Hepatocyte (in vitro differentiated cells): ENCODE data around the gene TMEM81. TPM values are rescaled to one million over a fixed set of nuclear protein-coding genes. Genes with fewer than 3 reads are reported as not detected.

Experiments
- DNase-seq: peaks from one replicate; pipeline ENCODE4 v3.0.0-alpha.2; 2016; ENCODE audit warnings: low spot score
- H2AFZ ChIP-seq: fragments of 200-600 bp; sonication (generic); 2 replicates; pipeline ENCODE4 v1.6.0; 2016; ENCODE audit warnings: antibody characterized with exemption, mild to moderate bottlenecking
- H3K27ac ChIP-seq: fragments of 200-600 bp; sonication (generic); 2 replicates; pipeline ENCODE4 v1.5.1; 2016; ENCODE audit warnings: mild to moderate bottlenecking
- H3K27me3 ChIP-seq: fragments of 200-600 bp; sonication (generic); 2 replicates; pipeline ENCODE4 v1.6.1; 2016
- H3K36me3 ChIP-seq: fragments of 200-600 bp; sonication (generic); replicated peaks from 2 replicates; pipeline ENCODE4 v1.5.1; 2016; ENCODE audit warnings: low read depth; ENCODE audit not compliant: insufficient read depth
- H3K4me1 ChIP-seq: fragments of 200-600 bp; sonication (generic); 2 replicates; pipeline ENCODE4 v1.5.1; 2016; ENCODE audit warnings: mild to moderate bottlenecking, moderate library complexity; ENCODE audit not compliant: insufficient read depth
- H3K4me2 ChIP-seq: fragments of 200-600 bp; sonication (generic); 2 replicates; pipeline ENCODE4 v1.6.0; 2016
- H3K4me3 ChIP-seq: fragments of 200-600 bp; sonication (generic); 2 replicates; pipeline ENCODE4 v1.5.1; 2016; ENCODE audit warnings: mild to moderate bottlenecking
- H3K79me2 ChIP-seq: fragments of 200-600 bp; sonication (generic); 2 replicates; pipeline ENCODE4 v1.6.0; 2017; ENCODE audit warnings: mild to moderate bottlenecking
- H3K9me2 ChIP-seq: fragments of 200-600 bp; sonication (generic); replicated peaks from 2 replicates; pipeline ENCODE4 v1.6.0; 2017; ENCODE audit warnings: mild to moderate bottlenecking; ENCODE audit not compliant: insufficient read depth
- H3K9me3 ChIP-seq: fragments of 200-600 bp; sonication (generic); 2 replicates; pipeline ENCODE4 v1.5.1; 2016; ENCODE audit warnings: low read depth, mild to moderate bottlenecking
- H4K20me1 ChIP-seq: fragments of 200-600 bp; sonication (generic); 2 replicates; pipeline ENCODE4 v1.6.0; 2016; ENCODE audit warnings: mild to moderate bottlenecking; ENCODE audit not compliant: insufficient read depth, poor library complexity, severe bottlenecking
- EZH2 ChIP-seq: fragments of 200-600 bp; sonication (generic); IDR thresholded peaks from 2 replicates; pipeline ENCODE4 v1.6.1; 2016; ENCODE audit warnings: antibody characterized with exemption, mild to moderate bottlenecking, borderline replicate concordance
- EZH2phosphoT487 ChIP-seq: fragments of 200-600 bp; sonication (generic); IDR thresholded peaks from one replicate; pipeline ENCODE4 v1.6.1; 2018; ENCODE audit warnings: antibody characterized with exemption, mild to moderate bottlenecking, low read depth, moderate library complexity; ENCODE audit not compliant: unreplicated experiment, severe bottlenecking
- WGBS: methylation state at CpG from one replicate; pipeline ENCODE4 v1.1.6; 2016; ENCODE audit warnings: low lambda C conversion rate; ENCODE audit errors: missing lambda C conversion rate; 5-methylcytosine and 5-hydroxymethylcytosine counted together
- polyA plus RNA-seq: library from polyadenylated mRNA; unstranded; fragments of >200 nt; fragmentation: Nextera tagmentation; extraction: Ambion mirVana; gene quantifications from 2 replicates; pipeline ENCODE4 v1.2.1, GENCODE V29; 2016
- total RNA-seq: library from RNA; depleted of rRNA; stranded (reverse); fragments of >200 nt; gene quantifications from 2 replicates; pipeline ENCODE4 v1.2.3, GENCODE V29; 2014
- TF ChIP-seq, protein P1 (sequence below): fragments of 200-600 bp; sonication (generic); IDR thresholded peaks from 2 replicates; pipeline ENCODE4 v1.5.1; 2016; ENCODE audit warnings: antibody characterized with exemption, mild to moderate bottlenecking; ENCODE audit not compliant: poor library complexity

TMEM81 gene
- total and polyA plus RNA-seq, 2 experiments from 2014 or later: 2.2 TPM; not detected in 1

DNA sequence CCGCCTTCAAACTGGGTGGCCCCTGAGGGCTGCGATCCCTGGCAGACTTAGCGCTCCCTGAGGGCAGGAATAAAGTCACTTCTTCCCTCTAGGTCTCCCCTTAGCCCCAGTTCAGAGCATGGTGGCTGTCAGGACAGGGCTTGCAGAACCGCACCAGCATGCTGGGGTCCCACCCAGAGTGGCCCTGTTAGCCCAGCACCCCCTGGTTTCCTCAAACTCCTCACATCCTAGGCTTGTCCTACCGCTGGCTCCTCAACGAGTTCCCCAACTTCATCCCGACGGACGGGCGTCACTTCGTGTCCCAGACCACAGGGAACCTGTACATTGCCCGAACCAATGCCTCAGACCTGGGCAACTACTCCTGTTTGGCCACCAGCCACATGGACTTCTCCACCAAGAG is 25.4 kb downstream of the TMEM81 start:
- no peaks in the 10 kb centered on the region for H3K79me2 ChIP-seq
- H3K9me3 ChIP-seq: no peaks in the 10 kb centered on the region
- H3K36me3 ChIP-seq: no peaks in the 10 kb centered on the region
- H3K4me1 ChIP-seq: no peaks in the 10 kb centered on the region
- H2AFZ ChIP-seq: no peak overlapping the region
- H3K9me2 ChIP-seq: no peaks in the 10 kb centered on the region
- H3K27ac ChIP-seq: no peak overlapping the region
- no peak overlapping the region for H3K4me2 ChIP-seq
- TF ChIP-seq EZH2 (no peak), EZH2phosphoT487 (no peak)
- TF ChIP-seq, protein P1, sequence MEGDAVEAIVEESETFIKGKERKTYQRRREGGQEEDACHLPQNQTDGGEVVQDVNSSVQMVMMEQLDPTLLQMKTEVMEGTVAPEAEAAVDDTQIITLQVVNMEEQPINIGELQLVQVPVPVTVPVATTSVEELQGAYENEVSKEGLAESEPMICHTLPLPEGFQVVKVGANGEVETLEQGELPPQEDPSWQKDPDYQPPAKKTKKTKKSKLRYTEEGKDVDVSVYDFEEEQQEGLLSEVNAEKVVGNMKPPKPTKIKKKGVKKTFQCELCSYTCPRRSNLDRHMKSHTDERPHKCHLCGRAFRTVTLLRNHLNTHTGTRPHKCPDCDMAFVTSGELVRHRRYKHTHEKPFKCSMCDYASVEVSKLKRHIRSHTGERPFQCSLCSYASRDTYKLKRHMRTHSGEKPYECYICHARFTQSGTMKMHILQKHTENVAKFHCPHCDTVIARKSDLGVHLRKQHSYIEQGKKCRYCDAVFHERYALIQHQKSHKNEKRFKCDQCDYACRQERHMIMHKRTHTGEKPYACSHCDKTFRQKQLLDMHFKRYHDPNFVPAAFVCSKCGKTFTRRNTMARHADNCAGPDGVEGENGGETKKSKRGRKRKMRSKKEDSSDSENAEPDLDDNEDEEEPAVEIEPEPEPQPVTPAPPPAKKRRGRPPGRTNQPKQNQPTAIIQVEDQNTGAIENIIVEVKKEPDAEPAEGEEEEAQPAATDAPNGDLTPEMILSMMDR: no peak
- H3K4me3 ChIP-seq: no peak overlapping the region
- H3K27me3 ChIP-seq: no peaks in the 10 kb centered on the region
- WGBS: 95% methylated on average over 12 of the region's 12 CpGs
- DNase-seq: no peak
- no peaks in the 10 kb centered on the region for H4K20me1 ChIP-seq

GRCh38 chr1:205057808-205058575 is 26.3 kb downstream of the TMEM81 start:
- Histone ChIP-seq H3K9me3 (no peaks in the 10 kb centered on the region), H3K36me3 (no peaks in the 10 kb centered on the region), H4K20me1 (no peaks in the 10 kb centered on the region), H3K4me1 (no peaks in the 10 kb centered on the region), H3K4me2 (no peak overlapping the region), H3K79me2 (no peaks in the 10 kb centered on the region), H3K9me2 (no peaks in the 10 kb centered on the region), H3K27me3 (no peaks in the 10 kb centered on the region), H2AFZ (no peak overlapping the region), H3K4me3 (no peak overlapping the region), H3K27ac (no peak overlapping the region)
- DNase-seq: no peak
- TF ChIP-seq EZH2 (no peak), EZH2phosphoT487 (no peak)
- TF ChIP-seq, protein P1: no peak
- 92% methylated on average over 19 of the region's 19 CpGs for WGBS

DNA sequence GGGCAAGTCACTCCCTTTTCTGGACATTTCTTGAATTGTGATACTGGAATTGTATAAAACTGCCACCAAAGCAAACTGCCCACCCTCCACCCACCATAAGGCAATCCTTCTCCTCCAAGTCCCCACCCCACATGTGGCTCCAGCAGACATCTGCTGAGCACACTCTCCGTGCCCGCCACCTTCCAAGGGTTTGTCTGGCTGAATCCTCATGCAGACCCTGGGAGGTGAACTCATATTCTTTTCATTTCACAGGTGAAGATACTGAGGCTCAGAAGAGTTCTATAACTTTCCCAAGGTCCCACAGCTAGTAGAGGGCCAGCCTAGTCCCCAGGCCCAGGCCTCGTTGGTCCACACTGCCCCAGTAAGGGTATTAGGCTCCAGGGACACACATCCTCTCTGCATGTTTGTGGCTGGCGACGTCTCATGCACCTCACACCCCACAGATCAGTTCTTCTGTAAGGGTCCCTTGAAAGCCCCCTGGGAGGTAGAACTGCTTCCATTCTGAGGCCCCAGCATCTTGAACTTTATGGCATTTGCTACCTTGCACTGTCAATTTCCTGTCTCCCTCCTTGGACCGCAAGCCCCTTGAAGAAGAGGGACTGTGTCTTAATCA is 27.2 kb downstream of the TMEM81 start:
- Histone ChIP-seq H3K9me2 (no peaks in the 10 kb centered on the region), H3K27me3 (no peaks in the 10 kb centered on the region), H3K4me1 (no peaks in the 10 kb centered on the region), H3K9me3 (no peaks in the 10 kb centered on the region), H3K79me2 (no peaks in the 10 kb centered on the region), H3K4me2 (no peak overlapping the region), H3K4me3 (no peak overlapping the region), H2AFZ (no peak overlapping the region), H4K20me1 (no peaks in the 10 kb centered on the region), H3K36me3 (no peaks in the 10 kb centered on the region), H3K27ac (no peak overlapping the region)
- WGBS: 94% methylated on average over 6 of the region's 6 CpGs
- TF ChIP-seq EZH2phosphoT487 (no peak), EZH2 (no peak)
- TF ChIP-seq, protein P1: no peak
- no peak for DNase-seq
